GM21529 (cell line): ENCODE results near the gene SPN.
"Not testable (repeated sequence)": the region's sequence is repeated elsewhere in the genome, so short reads cannot be mapped to it uniquely, and the experiment has no call there.

Experiments used
- ATAC-seq: cut with Tn5 transposase; IDR thresholded peaks from one replicate; pipeline ENCODE4 v1.9.1; 2021; ENCODE audit not compliant: unreplicated experiment

Gene SPN

GRCh38 chr16:29645694-29646187, 17.3 kb upstream of the SPN start:
- no peak for ATAC-seq

- no peak for ATAC-seq
Observed at GRCh38 chr16:29646947-29647346, 16.1 kb upstream of the SPN start.

- no peak for ATAC-seq
Observed at GRCh38 chr16:29649588-29650494, 13.2 kb upstream of the SPN start.

- no peak for ATAC-seq
Observed at GRCh38 chr16:29650771-29651170, 12.3 kb upstream of the SPN start.

GRCh38 chr16:29651774-29652349, 11.2 kb upstream of the SPN start:
- ATAC-seq: no peak

- ATAC-seq: no peak
Observed at GRCh38 chr16:29653471-29653870, 9.6 kb upstream of the SPN start.

GRCh38 chr16:29653890-29654289, 9.2 kb upstream of the SPN start:
- not testable (repeated sequence) for ATAC-seq

GRCh38 chr16:29656688-29657523, 6.1 kb upstream of the SPN start:
- ATAC-seq: no peak

- no peak for ATAC-seq
Observed at GRCh38 chr16:29658705-29659104, 4.3 kb upstream of the SPN start.

- no peak for ATAC-seq
Observed at GRCh38 chr16:29662000-29662728, 883 bp upstream of the SPN start.

GRCh38 chr16:29662729-29663015, 375 bp upstream of the SPN start:
- no peak for ATAC-seq

GRCh38 chr16:29663807-29664090, 702 bp downstream of the SPN start:
- ATAC-seq: no peak

- ATAC-seq: no peak
Observed at GRCh38 chr16:29664091-29664921, 1.3 kb downstream of the SPN start.

GRCh38 chr16:29665294-29666077, 2.4 kb downstream of the SPN start:
- no peak for ATAC-seq

- not testable (repeated sequence) for ATAC-seq
Observed at GRCh38 chr16:29667322-29667610, 4.2 kb downstream of the SPN start.

GRCh38 chr16:29667755-29668154, 4.7 kb downstream of the SPN start:
- no peak for ATAC-seq

GRCh38 chr16:29668267-29668666, 5.2 kb downstream of the SPN start:
- ATAC-seq: no peak

- no peak for ATAC-seq
Observed at GRCh38 chr16:29673501-29673900, 10.5 kb downstream of the SPN start.

- no peak for ATAC-seq
Observed at GRCh38 chr16:29674188-29674587, 11.1 kb downstream of the SPN start.
